CD4-positive, alpha-beta T cell treated with Interleukin-15 for 1 hour (primary cell): ENCODE results near the gene PPDPF.
"Not testable (repeated sequence)": the region's sequence is repeated elsewhere in the genome, so short reads cannot be mapped to it uniquely, and the experiment has no call there.

ENCODE experiments used
- DNase-seq: peaks from one replicate; pipeline ENCODE4 v3.0.0-alpha.2; 2020

The PPDPF gene

DNA sequence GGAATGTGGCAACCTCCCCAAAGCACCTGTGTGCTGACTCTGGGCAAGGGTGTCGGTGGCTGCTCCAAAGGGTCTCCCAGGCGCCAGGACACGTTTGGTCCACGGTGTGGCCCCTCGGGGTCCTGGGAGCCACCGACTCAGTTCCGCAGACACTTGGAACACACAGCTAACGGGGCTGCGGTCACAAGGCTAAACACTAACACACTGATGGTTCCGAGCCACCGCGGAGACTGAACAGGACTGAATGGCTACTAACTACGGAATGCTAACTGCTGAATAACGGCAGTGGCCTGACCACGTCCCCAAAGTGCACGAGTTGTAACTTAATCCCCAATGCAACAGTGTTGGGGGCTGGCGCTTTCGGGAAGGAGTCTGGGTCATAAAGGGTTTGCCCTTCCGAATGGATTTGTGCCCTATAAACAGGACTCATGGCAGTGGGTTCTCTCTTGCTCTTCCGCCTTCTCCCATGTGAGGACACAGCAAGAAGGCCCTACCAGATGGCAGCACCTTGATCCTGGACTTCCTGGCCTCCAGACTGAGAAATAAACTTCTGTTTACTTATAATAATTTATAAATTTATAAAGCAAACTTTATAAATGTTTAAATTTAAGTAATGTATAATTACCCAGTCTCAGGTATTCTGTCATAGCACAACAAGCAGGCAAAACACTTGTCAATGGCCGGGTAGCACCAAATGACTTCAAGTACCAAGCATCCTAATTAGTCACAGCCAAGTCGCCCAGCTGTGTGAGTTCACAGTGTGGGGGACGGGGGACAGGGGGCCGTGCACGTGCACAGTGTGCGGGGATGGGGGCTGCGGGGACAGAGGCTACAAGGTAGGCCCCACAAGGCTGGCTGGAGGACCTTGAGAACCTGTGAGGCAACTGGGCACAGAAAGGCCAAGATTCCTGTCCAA, 19.4 kb upstream of the PPDPF start:
- DNase-seq, result no peak

DNA sequence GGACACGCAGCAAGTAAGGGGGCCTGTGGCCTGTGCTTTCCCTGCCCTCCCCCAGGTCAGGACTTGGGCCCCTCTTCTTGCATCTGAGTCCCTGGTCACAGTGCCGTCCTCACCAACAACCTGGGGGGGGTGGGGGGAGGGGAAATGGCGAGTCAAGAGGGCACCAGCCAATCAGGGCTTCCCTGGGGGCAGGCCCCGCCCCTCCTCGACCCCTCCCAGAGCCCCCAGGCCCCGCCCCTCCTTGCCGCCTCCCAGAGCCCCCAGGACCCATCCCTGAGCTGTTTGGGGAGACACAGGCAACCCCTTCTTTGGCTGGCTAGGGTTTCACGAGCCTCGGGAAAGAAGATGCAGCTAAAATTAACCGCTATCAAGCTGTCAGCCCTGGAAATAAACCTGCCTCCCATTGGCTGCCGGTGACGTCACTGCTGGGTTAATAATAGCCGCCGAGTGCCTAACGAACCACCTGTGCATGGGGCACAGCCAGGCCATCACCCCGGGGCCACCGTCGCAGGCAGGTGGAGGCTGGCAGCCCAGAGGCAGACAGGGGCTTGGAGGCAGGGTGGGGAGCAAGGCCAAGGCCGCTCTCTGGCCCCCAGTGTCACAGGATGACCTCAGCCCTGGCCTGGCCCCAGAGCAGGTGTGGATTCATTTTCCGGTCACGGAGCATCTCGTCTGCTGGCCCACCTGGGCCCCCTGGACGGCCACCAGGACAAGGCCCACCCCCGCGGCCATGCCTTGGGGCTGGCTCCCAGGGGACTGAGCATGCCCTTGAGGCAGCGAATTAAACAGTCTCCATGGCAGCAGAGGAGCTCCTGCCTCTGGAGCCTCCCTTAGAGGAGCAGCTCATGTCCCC, 18.5 kb upstream of the PPDPF start:
- no peak for DNase-seq

DNA sequence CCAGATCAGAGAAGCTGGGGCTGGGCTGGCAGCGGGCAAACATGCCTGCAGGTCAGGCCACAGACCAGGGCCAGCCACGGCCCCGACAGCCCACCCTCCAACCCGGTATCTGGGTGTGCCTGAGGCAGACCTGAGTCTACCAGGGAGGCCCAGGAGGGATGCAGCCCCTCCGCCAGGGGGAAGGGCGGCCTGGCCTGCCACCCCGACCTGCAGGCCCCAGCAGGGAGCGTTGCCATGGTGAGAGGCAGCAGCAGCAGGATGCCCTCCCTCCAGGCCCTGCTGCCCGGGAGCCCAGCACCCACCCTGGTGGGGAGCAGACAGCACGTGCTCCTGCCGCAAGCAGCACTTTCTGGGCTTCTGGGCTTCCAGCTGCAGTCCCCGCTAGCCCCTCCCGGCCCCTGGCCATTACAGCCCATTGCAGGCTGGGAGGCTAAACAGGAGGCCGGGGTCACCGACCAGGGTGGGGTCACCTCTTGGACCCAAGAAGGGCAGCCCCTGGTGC, 17.8 kb upstream of the PPDPF start:
- no peak for DNase-seq

DNA sequence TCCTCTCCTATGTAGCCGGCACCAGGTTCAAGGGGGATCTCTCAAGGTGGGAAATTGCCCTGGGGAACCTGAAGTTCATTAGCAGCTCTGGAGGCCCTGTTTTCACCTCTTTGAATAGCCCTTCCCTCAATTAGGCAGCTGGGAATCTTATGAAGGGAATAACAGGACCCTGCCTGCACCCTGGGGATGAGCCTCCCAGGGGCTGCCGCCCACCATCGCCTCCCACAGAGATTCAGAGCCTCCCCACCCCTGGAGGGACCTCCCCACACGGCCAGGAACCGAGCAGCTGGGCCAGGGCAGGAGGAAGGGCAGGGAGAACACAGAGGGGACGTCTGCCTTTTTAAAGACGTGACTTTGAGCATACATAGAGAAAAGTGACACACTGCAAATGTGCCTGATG, 17.0 kb upstream of the PPDPF start:
- no peak for DNase-seq

DNA sequence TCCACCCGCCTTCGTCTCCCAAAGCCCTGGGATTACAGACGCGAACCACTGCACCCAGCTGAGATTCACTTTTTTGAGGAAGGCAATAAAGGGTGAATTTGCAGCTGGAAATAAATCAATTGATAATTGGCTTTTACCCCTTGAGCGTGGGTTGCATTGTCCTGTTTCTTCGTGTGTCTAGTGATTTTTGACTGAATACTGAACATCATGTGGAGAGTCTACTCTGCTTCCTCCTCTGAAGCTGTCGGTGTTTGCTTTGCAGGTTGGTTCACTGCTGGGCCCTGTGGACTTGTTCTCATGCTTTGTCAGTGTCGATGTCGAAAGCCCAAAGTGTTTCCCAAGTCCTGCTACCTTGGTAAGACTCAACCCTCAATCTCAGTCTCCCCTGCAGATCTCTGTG, 15.9 kb upstream of the PPDPF start:
- no peak for DNase-seq

DNA sequence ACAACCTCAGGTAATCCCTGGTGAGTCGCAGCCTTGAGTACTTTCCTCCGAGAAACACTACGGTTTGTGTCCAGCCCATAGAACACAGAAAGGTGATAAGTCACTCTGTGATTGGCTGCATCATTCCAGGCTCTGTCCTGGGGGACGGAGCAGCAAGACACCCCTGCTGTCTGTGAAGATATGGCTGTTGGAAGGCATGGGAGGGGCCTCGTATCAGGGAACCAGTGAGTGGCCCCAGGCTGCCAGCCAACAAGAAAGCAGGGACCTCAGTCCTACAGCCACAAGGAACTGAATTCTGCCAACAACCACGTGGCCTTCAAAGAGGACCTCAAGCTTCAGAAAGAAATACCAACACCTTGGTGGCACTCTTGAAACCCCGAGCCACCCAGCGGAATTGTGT, 15.3 kb upstream of the PPDPF start:
- DNase-seq, result no peak

DNA sequence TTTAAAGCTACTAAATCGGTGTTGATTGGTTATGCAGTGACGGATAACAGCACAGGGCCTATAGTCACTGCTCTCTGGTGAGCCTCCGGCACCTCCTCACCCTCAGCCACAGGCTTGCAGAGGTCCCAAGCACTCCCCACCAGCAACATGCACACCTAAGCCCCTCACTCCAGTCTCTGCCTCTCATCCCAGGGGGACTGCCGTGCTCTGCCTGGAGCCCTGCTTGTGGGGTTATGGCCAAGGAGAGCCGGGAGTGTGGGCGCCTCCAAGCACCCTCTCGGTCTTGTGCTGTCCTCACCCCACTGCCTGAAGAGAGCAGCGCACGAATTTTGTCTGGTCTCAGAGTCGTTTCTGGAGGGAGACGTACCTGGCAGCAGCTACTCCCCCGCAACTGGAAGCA, 14.8 kb upstream of the PPDPF start:
- DNase-seq, result no peak

DNA sequence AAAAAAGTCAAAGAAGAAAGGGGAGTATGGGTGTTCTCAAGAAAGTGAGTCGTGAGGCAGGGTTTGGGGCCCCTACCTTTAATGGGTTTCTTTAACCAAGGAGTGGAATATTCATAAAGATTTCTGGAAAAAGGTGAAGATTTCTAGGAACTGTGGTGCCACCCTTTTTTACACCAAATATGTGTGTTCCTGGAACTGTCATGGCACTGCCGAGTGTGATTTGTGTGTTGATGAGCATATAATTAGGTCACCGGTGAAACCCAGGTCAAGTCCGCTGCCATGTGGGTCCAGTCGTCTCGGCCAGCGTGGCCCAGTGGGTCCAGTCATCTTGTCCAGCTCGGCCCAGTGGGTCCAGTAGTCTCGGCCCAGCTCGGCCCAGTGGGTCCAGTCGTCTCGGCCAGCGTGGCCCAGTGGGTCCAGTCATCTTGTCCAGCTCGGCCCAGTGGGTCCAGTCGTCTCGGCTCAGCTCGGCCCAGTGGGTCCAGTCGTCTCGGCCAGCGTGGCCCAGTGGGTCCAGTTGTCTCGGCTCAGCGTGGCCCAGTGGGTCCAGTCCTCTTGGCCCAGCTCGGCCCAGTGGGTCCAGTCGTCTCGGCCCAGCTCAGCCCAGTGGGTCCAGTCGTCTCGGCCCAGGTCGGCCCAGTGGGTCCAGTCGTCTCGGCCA, 13.4 kb upstream of the PPDPF start:
- no peak for DNase-seq

DNA sequence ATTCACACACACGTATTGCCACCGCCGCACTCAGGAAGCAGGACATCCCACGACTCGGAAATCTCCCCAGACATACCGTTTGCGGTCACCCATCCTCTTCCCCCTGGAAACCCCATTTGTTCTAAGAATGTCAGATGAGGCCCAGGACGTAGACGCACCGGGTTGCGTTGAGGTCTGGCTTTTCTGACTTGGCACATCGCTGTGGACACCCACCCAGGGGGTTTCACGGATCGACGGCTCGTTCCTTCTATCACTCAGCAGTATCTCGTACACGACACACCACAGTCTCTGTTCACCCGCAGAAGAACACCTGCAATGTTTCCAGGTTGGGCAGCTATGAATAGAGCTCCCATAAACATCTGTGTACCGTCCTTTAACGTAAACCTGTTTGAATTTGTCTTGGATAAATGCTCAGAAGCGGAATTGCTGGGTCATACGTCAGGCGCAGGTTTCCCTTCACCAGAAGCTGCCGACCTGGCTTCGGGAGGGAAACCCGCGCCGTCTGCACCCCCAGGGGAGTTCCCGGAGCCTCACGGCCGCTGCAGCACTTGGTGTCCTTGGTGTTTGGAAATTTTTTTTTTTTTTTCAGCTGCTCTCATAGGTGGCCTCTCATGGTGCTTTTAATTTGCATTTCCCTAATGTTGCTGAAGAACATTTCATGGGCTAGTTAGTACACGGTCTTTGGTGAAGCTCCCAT, 12.3 kb upstream of the PPDPF start:
- no peak for DNase-seq

DNA sequence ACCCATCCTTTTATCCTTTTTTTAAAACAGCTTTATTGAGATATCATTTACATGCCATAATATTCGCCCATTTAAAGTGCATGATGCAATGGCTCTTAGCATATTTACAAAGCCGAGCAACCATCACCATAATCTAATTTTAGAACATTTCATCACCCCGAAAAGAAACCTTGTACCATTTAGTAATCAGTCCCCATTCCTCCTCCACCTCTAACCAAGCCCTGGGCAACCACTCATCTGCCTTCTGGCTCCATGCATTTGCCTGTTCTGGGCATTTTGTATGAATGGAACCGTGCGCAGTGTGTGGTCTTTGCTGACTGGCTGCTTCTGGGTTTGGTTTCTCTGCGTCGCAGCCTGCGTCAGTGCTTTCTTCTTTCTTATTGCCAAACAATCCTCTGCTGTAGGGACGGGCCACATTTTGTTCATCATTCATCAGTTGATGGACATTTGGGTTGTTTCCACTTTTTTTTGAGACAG, 11.4 kb upstream of the PPDPF start:
- no peak for DNase-seq

DNA sequence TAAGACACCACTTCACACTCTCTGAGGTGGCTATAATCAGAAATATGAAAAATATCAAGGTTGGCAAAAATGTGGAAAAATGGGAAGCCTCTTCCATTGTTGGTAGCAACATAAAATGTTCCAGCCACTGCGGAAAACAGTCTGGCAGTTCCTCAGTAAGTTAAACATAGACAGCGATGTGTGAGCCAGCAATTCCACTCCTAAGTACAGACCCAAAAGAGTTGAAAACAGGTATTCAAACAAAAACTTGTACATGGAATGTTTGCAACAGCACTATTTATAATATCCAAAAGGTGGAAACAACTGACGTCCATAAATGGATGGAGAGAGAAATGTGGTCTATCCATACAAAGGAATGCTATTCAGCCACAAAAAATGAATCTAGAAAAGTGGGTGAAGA, 7.4 kb upstream of the PPDPF start:
- no peak for DNase-seq

DNA sequence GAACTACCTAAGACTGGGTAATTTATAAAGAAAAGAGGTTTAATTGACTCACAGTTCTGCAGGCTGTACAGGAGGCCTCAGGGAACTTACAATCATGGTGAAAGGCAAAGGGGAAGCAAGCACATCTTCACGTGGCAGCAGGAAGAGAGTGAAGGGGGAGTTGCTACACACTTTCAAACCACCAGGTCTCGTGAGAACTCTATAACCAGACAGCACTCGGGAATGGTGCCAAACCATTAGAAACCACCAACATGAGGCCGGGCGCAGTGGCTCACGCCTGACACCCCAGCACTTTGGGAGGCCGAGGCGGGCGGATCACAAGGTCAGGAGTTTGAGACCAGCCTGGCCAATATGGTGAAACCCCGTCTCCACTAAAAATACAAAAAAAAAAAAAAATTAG, 6.0 kb upstream of the PPDPF start:
- DNase-seq, result not testable (repeated sequence)

DNA sequence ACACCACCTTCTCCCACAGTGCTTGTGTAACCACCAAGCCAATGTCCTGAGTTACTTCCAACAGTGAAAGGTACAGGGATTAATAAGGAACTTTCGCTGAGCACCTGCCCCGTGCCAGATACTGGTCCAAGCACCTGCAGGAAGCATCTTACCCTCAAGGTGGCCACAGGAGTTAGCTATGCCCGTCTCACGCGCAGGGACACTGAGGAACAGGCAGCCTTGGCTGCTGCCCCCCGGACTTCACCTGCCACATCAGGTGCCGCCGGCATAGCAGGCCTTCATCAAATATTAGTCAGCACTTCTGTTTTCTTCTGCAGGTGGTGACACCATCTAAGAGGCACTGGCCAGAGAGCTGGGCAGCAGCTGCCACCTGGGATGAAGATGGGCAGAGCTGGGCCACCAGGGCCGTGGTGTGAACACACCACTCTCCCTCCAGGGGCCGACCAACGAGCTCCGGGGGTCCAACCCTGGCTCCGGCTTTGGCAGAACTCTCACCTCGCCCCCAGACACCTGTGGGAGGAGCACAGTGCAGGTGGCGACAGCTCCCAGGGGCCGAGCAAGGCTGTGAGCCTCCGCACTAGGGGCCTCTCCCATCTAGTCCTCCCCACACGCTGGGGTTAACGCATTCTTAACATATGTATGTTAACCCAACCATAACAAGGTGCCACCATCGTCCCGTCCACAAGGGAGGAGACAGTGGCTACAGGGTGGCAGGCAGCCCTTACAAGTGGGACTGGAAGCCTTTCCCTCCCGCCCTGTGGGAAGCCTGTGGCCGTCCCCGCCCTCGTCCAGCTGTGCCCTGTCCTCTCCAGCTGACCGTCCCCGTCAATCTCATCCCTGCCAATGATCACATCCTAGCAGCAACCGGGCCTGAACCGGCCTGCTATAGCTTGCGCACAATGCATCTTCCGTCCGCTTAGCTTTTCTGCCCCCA, 2.9 kb upstream of the PPDPF start:
- no peak for DNase-seq

DNA sequence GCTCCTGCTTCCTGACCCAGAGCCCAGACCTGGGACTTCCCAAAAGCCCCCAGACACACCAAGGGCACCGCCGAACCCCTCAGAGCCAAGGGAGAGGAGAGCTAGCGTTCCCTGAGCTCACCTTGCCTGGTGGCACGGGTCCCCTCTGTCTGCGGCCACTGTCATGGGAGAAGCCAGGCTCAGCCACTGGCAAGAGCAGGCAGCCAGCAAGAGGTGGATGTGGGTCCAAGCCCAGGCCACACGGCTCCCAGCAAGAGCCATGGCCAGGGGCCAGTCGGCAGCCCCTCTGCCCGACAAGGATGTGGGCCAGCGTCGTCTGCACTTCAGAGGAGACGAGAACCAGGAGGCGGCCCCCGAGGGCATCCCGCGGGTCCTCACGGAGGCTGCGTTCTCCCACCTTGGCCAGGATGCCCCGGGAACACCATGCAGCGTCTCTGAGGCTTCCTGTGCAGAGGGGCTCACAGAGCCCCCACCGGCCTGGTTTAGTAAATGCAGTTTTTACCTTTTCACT, 2.2 kb upstream of the PPDPF start:
- DNase-seq, result no peak

DNA sequence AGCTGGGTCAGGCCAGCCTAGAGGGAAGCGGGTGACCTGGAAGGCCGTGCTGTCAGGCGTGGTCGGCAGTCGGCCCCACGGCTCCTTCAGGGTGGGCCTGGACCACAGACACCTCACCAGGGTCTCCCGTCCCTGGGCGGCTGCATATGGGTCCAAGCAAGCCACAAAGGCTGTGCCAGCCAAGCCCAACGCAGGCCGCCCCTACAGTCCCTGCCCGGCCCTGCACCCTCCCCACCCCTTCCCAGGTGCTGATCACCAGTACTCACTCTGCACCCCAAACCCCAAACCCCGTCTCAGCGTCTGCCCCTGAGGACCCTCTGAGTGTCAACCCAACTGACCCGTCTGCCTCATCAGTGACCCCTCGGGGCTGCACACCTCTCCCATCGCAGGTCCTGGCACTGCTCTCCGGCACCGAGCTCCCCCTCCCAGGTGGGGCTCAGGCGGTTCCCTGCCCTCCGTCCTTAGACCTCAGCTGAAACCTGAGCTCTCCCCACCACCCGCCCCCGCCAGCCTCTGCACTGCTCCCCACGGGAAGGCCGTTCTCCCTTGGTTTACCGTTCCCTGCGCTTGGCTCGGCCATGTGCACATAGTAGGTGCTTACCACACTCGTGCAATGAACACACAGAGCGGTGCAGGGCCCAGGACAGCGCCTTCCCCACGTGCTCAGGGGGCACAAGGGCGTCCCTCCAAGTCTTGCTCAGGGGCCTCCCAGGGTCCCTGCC, 1.5 kb upstream of the PPDPF start:
- DNase-seq, result no peak

DNA sequence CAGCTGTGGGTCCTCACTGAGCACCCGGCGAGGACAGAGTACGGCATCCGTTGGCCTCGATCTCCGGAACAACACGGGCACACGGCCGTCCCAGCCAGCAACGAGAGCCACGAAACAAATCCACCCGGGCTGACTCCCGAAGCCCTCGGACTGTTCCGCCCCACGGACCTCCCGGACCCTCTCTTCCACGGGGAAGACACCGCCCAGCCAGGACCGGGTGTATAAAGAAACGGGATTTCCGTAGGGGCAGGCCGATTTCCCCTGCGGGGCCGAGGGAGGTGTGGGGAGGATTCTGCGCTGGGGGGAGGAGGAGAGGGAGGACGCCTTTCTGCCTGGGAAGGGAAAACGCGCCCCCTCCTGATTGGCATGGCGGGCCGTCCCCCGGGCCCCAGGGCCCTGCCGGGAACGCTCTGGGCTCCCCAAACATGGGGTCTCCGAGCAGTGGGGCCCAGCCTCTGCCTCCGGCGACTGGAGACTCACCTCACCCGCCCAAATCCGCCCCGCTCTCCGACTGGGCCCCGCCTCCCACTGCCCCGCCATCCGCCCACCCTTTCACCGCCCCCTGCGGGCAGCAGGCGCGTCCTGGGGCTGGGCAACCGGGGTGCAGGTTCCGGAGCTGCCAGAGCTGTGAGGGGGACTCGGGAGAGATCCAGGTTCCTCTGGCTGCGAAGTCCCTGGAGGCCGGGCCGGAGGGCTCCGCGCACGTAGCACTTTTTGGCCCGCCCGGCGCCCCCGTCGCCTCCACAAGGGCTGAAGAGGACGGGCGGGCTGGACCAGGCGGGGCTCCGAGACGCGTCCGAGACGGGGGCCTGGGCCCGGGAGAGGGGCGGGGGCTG, 679 bp upstream of the PPDPF start:
- peak; percentile 68 for DNase-seq

DNA sequence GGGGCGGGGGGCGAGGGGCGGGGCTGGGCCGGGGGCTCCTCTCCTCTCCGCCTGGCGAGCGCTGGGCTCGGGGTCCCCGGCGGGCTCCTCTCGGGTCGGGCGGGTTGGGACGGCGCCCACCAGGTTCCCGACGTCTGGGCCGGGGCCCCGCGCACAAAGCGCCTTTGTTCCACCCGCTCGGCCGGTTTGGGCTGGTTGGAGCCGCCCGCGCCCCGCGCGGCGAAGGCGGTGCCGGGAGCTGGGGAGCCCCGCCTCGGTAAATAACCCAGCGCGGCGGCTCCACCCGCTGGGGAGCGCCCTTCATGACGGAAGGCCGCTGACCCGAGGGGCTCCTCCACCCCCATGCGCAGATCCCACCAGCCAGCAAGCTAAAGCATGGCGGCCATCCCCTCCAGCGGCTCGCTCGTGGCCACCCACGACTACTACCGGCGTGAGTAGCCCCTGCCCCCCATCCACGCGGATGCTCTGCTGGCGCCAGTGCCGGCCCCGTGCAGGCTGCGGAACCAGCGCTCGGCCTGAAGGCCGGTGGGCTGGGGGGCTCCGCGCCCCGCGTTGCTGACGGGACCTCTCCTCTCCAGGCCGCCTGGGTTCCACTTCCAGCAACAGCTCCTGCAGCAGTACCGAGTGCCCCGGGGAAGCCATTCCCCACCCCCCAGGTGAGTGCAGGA, 503 bp downstream of the PPDPF start:
- DNase-seq, result peak; percentile 45

DNA sequence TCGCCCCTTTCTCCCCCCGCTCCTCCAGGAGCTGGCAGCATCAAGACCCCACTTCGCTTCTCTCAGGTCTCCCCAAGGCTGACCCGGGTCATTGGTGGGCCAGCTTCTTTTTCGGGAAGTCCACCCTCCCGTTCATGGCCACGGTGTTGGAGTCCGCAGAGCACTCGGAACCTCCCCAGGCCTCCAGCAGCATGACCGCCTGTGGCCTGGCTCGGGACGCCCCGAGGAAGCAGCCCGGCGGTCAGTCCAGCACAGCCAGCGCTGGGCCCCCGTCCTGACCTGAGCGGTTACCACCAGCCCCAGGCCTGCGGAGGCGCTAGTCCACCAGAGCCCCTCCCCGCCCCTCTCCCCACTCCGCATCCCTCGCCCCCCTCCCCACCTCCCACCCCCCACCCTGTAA, 1.0 kb downstream of the PPDPF start:
- DNase-seq, result no peak
